Mucosa of stomach (tissue), 1 donor: ENCODE measurements around the gene CLIP1.
"Not testable (repeated sequence)": the region's sequence is repeated elsewhere in the genome, so short reads cannot be mapped to it uniquely, and the experiment has no call there.

Experiments
- H3K27me3 ChIP-seq: one replicate; pipeline ENCODE4 v1.7.0; 2013; ENCODE audit warnings: mild to moderate bottlenecking, low read length; ENCODE audit not compliant: control insufficient read depth, insufficient read depth
- H3K36me3 ChIP-seq: one replicate; pipeline ENCODE4 v1.7.0; 2013; ENCODE audit warnings: low read length; ENCODE audit not compliant: control insufficient read depth, insufficient read depth
- H3K4me1 ChIP-seq: one replicate; pipeline ENCODE4 v1.7.0; 2013; ENCODE audit warnings: mild to moderate bottlenecking, low read length; ENCODE audit not compliant: control insufficient read depth, insufficient read depth
- H3K4me3 ChIP-seq: one replicate; pipeline ENCODE4 v1.7.0; 2013; ENCODE audit warnings: low read length
- H3K9ac ChIP-seq: one replicate; pipeline ENCODE4 v1.7.0; 2013; ENCODE audit warnings: mild to moderate bottlenecking, low read length, moderate library complexity
- H3K9me3 ChIP-seq: one replicate; pipeline ENCODE4 v1.7.0; 2013; ENCODE audit warnings: mild to moderate bottlenecking, low read length, moderate library complexity; ENCODE audit not compliant: control insufficient read depth
- donor health status: Pancreatic carcinoma.

The CLIP1 gene

GRCh38 chr12:122362755-122363154, 59.7 kb downstream of the CLIP1 start:
- Histone ChIP-seq H3K9ac (no peak overlapping the region), H3K4me1 (no peaks in the 10 kb centered on the region), H3K36me3 (peaks cover 8% of the 10 kb centered on the region), H3K27me3 (no peaks in the 10 kb centered on the region), H3K9me3 (no peaks in the 10 kb centered on the region), H3K4me3 (no peak overlapping the region)

DNA sequence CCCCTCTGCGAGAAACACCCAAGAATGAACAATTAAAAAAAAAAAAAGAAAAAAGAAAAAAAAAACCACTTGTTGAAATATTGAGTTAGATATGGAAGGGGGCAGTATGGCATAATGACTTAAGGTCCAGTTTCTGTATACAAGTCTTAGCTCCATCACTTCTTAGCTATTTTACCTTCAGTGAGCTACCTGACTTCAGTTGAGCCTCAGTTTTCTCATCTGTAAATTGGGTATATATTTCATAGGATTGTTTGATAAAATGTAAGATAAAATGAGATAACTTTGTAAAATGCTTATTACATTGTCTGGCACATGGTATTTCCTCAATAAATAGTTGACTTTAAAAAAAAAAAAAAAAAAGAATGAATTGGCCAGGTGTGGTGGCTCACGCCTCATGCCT, 64.1 kb downstream of the CLIP1 start:
- H3K9me3 ChIP-seq, H3K9ac ChIP-seq, H3K27me3 ChIP-seq, H3K4me3 ChIP-seq, H3K4me1 ChIP-seq, H3K36me3 ChIP-seq: not testable (repeated sequence)

DNA sequence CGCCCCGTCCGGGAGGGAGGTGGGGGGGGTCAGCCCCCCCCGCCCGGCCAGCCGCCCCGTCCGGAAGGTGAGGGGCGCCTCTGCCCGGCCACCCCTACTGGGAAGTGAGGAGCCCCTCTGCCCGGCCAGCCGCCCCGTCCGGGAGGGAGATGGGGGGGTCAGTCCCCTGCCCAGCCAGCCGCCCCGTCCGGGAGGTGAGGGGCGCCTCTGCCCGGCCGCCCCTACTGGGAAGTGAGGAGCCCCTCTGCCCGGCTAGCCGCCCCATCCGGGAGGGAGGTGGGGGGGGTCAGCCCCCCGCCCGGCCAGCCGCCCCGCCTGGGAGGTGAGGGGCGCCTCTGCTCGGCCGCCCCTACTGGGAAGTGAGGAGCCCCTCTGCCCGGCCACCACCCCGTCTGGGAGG, 64.9 kb downstream of the CLIP1 start:
- not testable (repeated sequence) for H3K4me3 ChIP-seq, H3K4me1 ChIP-seq, H3K9me3 ChIP-seq, H3K36me3 ChIP-seq, H3K9ac ChIP-seq, H3K27me3 ChIP-seq

GRCh38 chr12:122356991-122357390, 65.5 kb downstream of the CLIP1 start:
- H3K27me3 ChIP-seq, H3K9me3 ChIP-seq, H3K36me3 ChIP-seq, H3K9ac ChIP-seq, H3K4me3 ChIP-seq, H3K4me1 ChIP-seq: not testable (repeated sequence)

- Histone ChIP-seq H3K4me1 (no peaks in the 10 kb centered on the region), H3K9me3 (no peaks in the 10 kb centered on the region), H3K4me3 (no peak overlapping the region), H3K9ac (no peak overlapping the region), H3K36me3 (peaks cover 8% of the 10 kb centered on the region), H3K27me3 (no peaks in the 10 kb centered on the region)
Observed at GRCh38 chr12:122356192-122356635, 66.3 kb downstream of the CLIP1 start.

- no peaks in the 10 kb centered on the region for H3K9me3 ChIP-seq
- no peak overlapping the region for H3K4me3 ChIP-seq
- H3K4me1 ChIP-seq = no peaks in the 10 kb centered on the region
- no peak overlapping the region for H3K9ac ChIP-seq
- H3K36me3 ChIP-seq = peaks cover 8% of the 10 kb centered on the region
- no peaks in the 10 kb centered on the region for H3K27me3 ChIP-seq
Observed at GRCh38 chr12:122355706-122356105, 66.8 kb downstream of the CLIP1 start.

DNA sequence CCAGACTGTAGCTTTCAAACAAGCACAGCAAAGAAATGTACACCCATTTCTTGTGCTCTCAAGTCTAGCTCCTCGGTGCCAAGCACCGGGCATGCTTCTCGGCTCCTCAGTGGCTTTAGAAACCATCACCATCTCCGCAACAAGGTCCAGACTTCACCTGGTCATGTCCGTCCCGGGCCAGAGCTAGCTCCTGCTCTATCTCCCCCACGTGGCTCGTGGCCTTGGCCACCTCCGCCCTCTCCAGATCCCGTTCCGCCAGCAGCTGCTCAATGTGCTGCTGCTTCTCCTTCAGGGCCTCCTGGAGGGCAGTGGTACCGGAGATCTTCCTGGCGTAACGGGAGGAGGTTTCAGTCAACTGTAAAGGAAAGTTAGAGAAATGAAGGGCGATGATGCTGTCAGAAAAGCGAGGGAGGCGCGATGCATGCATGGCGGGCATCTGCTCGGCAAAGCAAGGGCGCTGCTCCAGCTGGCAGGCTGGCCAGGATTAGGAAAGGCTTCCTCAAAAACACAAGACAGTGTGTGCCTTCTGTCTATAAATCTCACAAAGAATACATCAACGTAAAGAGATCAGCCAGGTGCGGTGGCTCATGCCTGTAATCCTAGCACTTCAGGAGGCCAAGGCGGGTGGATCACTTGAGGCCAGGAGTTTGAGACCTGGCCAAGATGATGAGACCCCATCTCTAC, 67.4 kb downstream of the CLIP1 start:
- no peaks in the 10 kb centered on the region for H3K4me1 ChIP-seq
- no peaks in the 10 kb centered on the region for H3K27me3 ChIP-seq
- no peaks in the 10 kb centered on the region for H3K9me3 ChIP-seq
- no peak overlapping the region for H3K4me3 ChIP-seq
- H3K9ac ChIP-seq = no peak overlapping the region
- peaks cover 6% of the 10 kb centered on the region for H3K36me3 ChIP-seq

DNA sequence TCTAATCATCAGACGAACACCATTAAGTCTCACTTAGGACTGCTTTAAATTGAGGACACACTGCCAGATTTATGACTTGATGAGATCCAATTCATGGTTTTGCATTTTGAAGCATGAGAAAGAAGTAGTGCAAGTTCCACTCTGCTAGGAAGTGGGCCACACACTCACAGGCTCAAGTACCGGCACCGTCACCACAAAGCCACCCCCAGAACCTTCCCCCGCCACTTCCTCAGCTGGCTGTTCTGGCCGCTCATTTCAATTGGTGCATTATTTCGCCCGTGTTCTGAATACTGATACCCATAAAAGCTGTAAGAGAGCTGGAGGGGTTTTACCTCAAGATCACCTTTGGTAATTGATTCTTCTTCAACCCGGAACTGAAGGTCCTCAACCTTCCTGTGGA, 70.1 kb downstream of the CLIP1 start:
- Histone ChIP-seq H3K36me3 (no peaks in the 10 kb centered on the region), H3K9me3 (no peaks in the 10 kb centered on the region), H3K4me1 (no peaks in the 10 kb centered on the region), H3K4me3 (no peak overlapping the region), H3K9ac (no peak overlapping the region), H3K27me3 (no peaks in the 10 kb centered on the region)

DNA sequence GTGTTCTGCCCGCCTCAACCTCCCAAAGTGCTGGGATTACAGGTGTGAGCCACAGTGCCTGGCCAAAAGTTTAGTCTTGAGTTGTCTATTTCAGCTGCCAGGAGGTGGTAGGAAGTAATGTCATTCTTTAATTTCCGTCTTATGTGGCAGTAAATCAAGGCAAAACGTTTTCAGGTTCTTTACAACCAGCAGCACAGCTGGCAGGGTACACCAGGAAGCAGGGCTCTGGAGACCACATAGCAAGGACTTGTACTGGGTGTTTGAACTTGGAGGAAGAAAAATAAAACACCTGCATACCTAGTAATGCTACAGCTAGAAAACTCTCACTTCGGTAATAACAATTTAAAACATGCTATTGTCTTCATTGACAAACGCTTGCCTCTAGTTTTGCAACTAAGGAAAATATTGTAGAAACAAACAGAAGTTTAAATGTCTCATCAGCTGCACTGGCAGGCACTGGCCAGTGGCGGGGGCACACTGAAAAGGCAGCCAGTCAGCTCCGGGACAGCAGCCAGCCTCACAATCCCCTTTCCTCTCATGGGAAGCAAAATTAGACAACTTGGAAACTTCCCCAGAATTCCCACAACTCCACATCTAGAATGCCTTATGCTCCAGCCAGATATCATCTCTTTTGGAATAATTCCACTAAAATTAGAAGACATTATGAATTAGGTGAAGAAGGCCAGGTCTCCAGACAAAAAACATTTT, 72.2 kb downstream of the CLIP1 start:
- Histone ChIP-seq H3K9me3 (no peaks in the 10 kb centered on the region), H3K36me3 (no peaks in the 10 kb centered on the region), H3K9ac (no peak overlapping the region), H3K4me3 (no peak overlapping the region), H3K27me3 (no peaks in the 10 kb centered on the region), H3K4me1 (no peaks in the 10 kb centered on the region)

DNA sequence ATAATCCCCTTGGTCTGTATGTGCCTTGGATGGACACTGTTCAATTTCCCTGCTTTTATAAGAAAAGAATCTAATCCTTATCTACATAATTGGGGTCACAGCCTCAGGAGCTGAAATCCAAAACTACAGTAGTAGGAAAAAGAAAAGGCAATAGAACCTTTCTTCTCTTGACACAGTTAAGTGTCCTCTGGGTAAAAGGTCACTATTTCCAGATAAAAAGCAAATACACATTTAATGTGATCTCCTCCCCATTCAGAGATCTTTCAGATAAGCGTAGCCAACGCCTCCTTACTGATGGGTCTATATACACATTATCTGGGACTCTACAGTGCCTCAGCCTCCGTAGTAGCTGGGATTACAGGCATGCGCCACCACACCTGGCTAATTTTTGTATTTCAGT, 73.4 kb downstream of the CLIP1 start:
- H3K9me3 ChIP-seq = no peaks in the 10 kb centered on the region
- no peaks in the 10 kb centered on the region for H3K36me3 ChIP-seq
- no peak overlapping the region for H3K4me3 ChIP-seq
- no peaks in the 10 kb centered on the region for H3K4me1 ChIP-seq
- H3K27me3 ChIP-seq = no peaks in the 10 kb centered on the region
- H3K9ac ChIP-seq = no peak overlapping the region

DNA sequence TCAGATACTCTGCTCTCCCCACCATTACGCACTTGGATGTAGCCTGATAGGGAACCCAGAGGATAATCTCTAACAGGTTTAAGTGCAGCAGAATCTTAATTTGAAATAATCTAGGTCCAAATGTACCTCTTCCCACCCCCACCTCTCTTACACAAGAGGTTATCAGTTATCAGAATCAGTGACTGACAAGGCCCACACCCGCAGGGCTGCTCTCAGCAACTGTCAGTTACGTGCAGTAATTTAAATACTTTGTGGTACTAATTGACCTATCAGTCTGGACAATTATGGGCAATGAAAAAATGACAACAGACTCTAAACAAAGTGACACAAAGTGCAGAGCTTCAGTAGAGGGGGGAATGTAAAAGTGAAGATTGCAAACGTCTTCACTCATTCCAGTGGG, 74.0 kb downstream of the CLIP1 start:
- Histone ChIP-seq H3K4me1 (no peaks in the 10 kb centered on the region), H3K9me3 (no peaks in the 10 kb centered on the region), H3K4me3 (no peak overlapping the region), H3K36me3 (no peaks in the 10 kb centered on the region), H3K9ac (no peak overlapping the region), H3K27me3 (no peaks in the 10 kb centered on the region)

GRCh38 chr12:122346054-122346453, 76.4 kb downstream of the CLIP1 start:
- Histone ChIP-seq H3K36me3 (no peaks in the 10 kb centered on the region), H3K9ac (no peak overlapping the region), H3K9me3 (no peaks in the 10 kb centered on the region), H3K27me3 (no peaks in the 10 kb centered on the region), H3K4me3 (no peak overlapping the region), H3K4me1 (no peaks in the 10 kb centered on the region)
